Peyer's patch (tissue), 4 donors: Measurements from ENCODE around the gene ANKIB1. TPM values are rescaled to one million over a fixed set of nuclear protein-coding genes. Genes with fewer than 3 reads are reported as not detected.
A peak's percentile ranks its signal among the peaks of the same experiment; 100 is the strongest.

Experiments used
- DNase-seq, 3 donors: peaks; one replicate each; pipeline ENCODE4 v3.0.0-alpha.2; 2017 to 2019
- H3K27ac ChIP-seq, 4 donors: fragments of 200-600 bp; sonication (generic); one replicate each; pipeline ENCODE4 v1.5.1; 2016 to 2019
- H3K27me3 ChIP-seq, 2 donors: fragments of 200-600 bp; sonication (generic); one replicate each; pipeline ENCODE4 v1.5.1; 2019
- H3K36me3 ChIP-seq, 3 donors: fragments of 200-600 bp; sonication (generic); one replicate each; pipeline ENCODE4 v1.5.1; 2016 to 2019
- H3K4me1 ChIP-seq, 4 donors: fragments of 200-600 bp; sonication (generic); one replicate each; pipeline ENCODE4 v1.5.1; 2016 to 2019
- H3K4me3 ChIP-seq, 4 donors: fragments of 200-600 bp; sonication (generic); 1 replicate in 3 of 4; 2 replicates in 1 of 4; pipeline ENCODE4 v1.5.1; 2016 to 2019; ENCODE audit warnings: mild to moderate bottlenecking in 1 of 4
- H3K9me3 ChIP-seq, 4 donors: fragments of 200-600 bp; sonication (generic); one replicate each; pipeline ENCODE4 v1.5.1; 2016 to 2019; ENCODE audit warnings: mild to moderate bottlenecking in 1 of 4
- POLR2A ChIP-seq, 2 donors: fragments of 450-650 bp; IDR thresholded peaks; one replicate each; pipeline ENCODE4 v1.5.1; 2017; ENCODE audit warnings: antibody characterized with exemption in 2 of 2, mild to moderate bottlenecking in 2 of 2, moderate library complexity in 2 of 2
- total RNA-seq, 4 donors: library from RNA; depleted of rRNA; stranded (reverse); fragments of >200 nt; gene quantifications; one replicate each; pipeline ENCODE4 v1.1.0, GENCODE V29; 2016
- TF ChIP-seq, protein P1 (sequence below), 6 experiments: fragments of 450-650 bp in 4 of 6; fragments of 200-600 bp in 2 of 6; sonication (generic) in 1 of 6; IDR thresholded peaks; one replicate each; pipeline ENCODE4 v1.5.1; 2017 to 2019; ENCODE audit warnings: antibody characterized with exemption in 6 of 6, mild to moderate bottlenecking in 3 of 6, moderate library complexity in 1 of 6

ANKIB1 gene
- total RNA-seq, 4 donors from 2014 or later, result 37.8 to 82.5 (median 47.1) TPM

DNA sequence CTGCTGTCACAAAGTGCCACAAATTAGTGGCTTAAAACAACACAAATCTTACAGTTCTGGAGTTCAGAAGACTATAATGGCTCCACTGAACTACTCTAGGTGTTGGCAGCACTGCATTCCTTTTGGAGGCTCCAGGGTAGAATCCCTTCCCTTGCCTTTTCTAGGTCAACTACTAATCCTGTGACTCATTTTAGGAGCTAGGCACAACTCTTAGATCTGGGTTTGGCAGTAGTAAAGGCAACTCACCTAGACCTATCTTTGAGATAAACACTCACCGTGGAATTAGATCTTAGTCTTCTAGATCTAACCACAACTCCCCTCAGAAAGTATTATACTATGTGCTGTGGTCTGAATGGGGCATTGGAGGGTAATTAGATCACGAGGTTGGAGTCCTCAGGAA is 60.4 kb downstream of the ANKIB1 start:
- H3K4me3 ChIP-seq, result no peak overlapping the region
- peaks cover 0 to 7% (median 0%) of the 10 kb centered on the region in 3 donors for H3K36me3 ChIP-seq
- H3K27ac ChIP-seq, result no peak overlapping the region
- no peaks in the 10 kb centered on the region for H3K9me3 ChIP-seq
- TF ChIP-seq POLR2A (IDR thresholded peaks at IDR 0.05), result no peak
- no peaks in the 10 kb centered on the region for H3K27me3 ChIP-seq
- H3K4me1 ChIP-seq, result no peaks in the 10 kb centered on the region
- DNase-seq, result no peak

DNA sequence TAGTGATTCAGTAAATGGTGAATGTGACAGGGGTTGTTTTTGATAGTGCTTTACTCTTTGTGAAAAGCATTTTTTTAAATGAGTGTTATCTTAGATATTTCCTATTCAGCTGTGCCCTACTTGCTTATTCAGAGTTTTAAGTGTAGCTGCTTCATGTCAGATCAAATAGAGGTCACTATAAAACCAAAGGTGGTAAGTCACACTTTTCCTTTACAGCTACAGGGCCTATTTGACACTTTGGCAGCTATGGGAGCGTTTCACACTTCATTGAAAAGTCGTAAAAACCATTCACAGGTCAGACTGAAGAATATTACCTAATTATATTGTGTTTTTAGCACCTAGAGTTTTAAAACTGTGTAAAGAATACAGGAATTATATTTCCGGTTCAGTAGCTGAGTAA is 67.3 kb downstream of the ANKIB1 start:
- Histone ChIP-seq H3K27me3 (no peaks in the 10 kb centered on the region), H3K4me3 (no peak overlapping the region), H3K4me1 (no peaks in the 10 kb centered on the region), H3K9me3 (no peaks in the 10 kb centered on the region), H3K27ac (no peak overlapping the region), H3K36me3 (peaks cover 0 to 4% (median 0%) of the 10 kb centered on the region in 3 donors)
- no peak for TF ChIP-seq POLR2A (IDR thresholded peaks at IDR 0.05)
- TF ChIP-seq, protein P1, sequence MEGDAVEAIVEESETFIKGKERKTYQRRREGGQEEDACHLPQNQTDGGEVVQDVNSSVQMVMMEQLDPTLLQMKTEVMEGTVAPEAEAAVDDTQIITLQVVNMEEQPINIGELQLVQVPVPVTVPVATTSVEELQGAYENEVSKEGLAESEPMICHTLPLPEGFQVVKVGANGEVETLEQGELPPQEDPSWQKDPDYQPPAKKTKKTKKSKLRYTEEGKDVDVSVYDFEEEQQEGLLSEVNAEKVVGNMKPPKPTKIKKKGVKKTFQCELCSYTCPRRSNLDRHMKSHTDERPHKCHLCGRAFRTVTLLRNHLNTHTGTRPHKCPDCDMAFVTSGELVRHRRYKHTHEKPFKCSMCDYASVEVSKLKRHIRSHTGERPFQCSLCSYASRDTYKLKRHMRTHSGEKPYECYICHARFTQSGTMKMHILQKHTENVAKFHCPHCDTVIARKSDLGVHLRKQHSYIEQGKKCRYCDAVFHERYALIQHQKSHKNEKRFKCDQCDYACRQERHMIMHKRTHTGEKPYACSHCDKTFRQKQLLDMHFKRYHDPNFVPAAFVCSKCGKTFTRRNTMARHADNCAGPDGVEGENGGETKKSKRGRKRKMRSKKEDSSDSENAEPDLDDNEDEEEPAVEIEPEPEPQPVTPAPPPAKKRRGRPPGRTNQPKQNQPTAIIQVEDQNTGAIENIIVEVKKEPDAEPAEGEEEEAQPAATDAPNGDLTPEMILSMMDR (IDR thresholded peaks at IDR 0.05), result no peak
- no peak for DNase-seq

DNA sequence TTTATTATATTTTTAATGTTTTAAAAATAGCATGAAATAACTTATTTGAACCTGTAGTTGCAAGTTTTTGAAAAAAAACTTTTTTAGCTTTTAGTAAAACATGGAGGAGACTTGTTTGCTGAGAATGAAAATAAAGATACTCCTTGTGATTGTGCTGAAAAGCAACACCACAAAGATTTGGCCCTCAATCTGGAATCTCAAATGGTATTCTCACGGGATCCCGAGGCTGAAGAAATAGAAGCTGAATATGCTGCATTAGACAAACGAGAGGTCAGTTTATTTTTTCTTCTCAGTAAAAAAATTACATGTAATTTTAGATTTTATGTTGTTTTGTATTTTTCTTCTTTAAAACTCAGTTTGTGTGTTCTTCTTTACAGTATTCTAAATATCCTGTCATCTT is 73.5 kb downstream of the ANKIB1 start:
- no peak for TF ChIP-seq POLR2A (IDR thresholded peaks at IDR 0.05)
- TF ChIP-seq, protein P1 (IDR thresholded peaks at IDR 0.05), result no peak
- Histone ChIP-seq H3K27me3 (no peaks in the 10 kb centered on the region), H3K36me3 (peaks cover 0 to 7% (median 0%) of the 10 kb centered on the region in 3 donors), H3K4me1 (no peaks in the 10 kb centered on the region), H3K4me3 (no peak overlapping the region), H3K27ac (no peak overlapping the region), H3K9me3 (no peaks in the 10 kb centered on the region)
- DNase-seq, result no peak

DNA sequence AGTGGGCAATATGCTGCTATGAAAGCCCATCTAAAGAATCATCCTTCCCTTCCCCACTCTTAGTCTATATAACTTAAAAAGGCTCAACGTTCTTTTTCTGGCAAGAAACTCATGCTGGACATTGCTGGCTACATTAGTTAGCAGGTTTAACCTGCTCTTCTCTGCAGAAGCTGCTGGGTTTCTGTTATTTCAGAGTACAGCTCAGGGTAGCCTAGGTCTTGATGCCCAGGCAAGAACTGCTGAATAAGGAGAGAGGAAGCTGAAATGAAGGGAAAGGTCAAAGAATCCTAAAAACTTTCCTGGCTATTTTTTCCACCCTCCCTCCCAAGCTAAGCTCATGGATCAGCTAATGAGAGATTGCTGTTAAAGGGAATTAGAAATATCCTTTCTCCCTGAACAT is 79.4 kb downstream of the ANKIB1 start:
- no peak for TF ChIP-seq POLR2A (IDR thresholded peaks at IDR 0.05)
- TF ChIP-seq, protein P1 (IDR thresholded peaks at IDR 0.05), result no peak
- Histone ChIP-seq H3K4me3 (no peak overlapping the region), H3K4me1 (no peaks in the 10 kb centered on the region), H3K27ac (no peak overlapping the region), H3K9me3 (no peaks in the 10 kb centered on the region), H3K36me3 (no peaks in the 10 kb centered on the region), H3K27me3 (no peaks in the 10 kb centered on the region)
- no peak for DNase-seq

DNA sequence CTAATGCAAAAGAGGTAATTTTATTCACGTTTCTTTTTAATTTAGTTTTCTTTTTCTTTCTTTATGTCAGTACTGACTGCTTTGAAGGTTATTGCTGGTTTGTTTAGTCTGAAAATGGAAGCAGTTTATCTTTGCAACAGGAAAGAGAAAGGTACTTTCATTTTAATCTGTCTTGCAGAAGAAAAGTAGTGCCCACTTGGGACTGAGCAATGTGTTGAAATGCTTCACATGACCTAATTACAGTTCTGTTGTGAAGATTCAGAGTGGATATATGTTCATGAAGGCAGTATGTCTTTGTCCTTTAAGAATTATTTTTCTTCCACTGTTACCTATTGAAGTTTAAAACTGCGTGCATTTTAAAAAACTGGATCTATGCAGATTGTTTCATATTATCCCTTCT is 80.1 kb downstream of the ANKIB1 start:
- no peaks in the 10 kb centered on the region for H3K4me1 ChIP-seq
- TF ChIP-seq, protein P1 (IDR thresholded peaks at IDR 0.05), result no peak
- TF ChIP-seq POLR2A (IDR thresholded peaks at IDR 0.05), result no peak
- H3K36me3 ChIP-seq, result no peaks in the 10 kb centered on the region
- DNase-seq, result no peak
- H3K9me3 ChIP-seq, result no peaks in the 10 kb centered on the region
- H3K27ac ChIP-seq, result no peak overlapping the region
- no peak overlapping the region for H3K4me3 ChIP-seq
- no peaks in the 10 kb centered on the region for H3K27me3 ChIP-seq

DNA sequence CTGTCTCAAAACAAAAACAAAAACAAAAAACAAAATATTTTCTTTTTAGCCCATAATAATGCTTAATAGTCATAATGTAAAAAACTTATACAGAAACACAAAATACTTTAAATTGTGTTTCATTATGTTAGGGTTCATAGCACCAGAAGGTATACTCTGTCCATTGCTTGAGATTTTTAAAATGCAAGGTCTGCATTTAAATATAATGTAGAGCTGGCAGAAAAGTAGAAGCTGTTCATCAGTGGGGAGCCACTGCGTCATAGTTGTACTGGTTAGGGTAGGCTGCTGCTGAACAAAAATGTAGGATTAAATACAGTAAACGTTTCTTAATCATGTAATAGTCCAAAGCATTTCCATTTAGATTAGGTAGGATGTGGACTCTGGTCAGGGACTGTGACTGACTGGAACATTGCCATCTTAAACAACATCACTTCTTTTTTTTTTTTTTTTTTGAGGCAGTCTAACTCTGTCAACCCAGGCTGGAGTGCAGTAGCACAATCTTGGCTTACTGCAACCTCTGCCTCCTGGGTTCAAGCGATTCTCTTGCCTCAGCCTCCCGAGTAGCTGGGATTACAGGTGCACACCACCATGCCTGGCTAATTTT is 85.2 kb downstream of the ANKIB1 start:
- TF ChIP-seq POLR2A (IDR thresholded peaks at IDR 0.05), result no peak
- Histone ChIP-seq H3K27me3 (no peaks in the 10 kb centered on the region), H3K27ac (no peak overlapping the region), H3K36me3 (no peaks in the 10 kb centered on the region), H3K9me3 (no peaks in the 10 kb centered on the region), H3K4me1 (no peaks in the 10 kb centered on the region), H3K4me3 (no peak overlapping the region)
- DNase-seq, result peak in 1 of 3 donors; percentile 47

DNA sequence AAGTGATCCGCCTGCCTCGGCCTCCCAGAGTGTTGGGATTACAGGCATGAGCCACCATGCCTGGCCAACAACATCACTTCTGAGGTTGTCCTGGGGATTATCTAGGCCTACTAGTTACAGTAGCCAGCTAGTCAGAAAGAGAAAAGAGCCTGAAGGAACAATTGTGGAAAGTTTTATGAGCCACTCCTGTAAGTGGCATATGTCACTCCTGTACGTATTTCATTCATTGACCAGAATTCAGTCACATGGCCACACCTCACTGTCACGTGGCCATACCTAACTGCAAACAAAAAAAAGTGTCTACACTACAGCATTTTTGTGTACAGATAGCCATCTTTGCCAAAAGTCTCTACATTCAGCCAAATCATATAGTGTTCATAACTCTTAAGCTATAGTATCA is 85.7 kb downstream of the ANKIB1 start:
- no peak overlapping the region for H3K4me3 ChIP-seq
- no peaks in the 10 kb centered on the region for H3K36me3 ChIP-seq
- TF ChIP-seq, protein P1 (IDR thresholded peaks at IDR 0.05), result no peak
- TF ChIP-seq POLR2A (IDR thresholded peaks at IDR 0.05), result no peak
- no peak for DNase-seq
- no peak overlapping the region for H3K27ac ChIP-seq
- H3K27me3 ChIP-seq, result no peaks in the 10 kb centered on the region
- no peaks in the 10 kb centered on the region for H3K9me3 ChIP-seq
- H3K4me1 ChIP-seq, result no peaks in the 10 kb centered on the region
